Breast epithelium (tissue), 4 donors: Measurements from ENCODE around the gene FCHSD2. TPM values are rescaled to one million over a fixed set of nuclear protein-coding genes. Genes with fewer than 3 reads are reported as not detected.
A peak's percentile ranks its signal among the peaks of the same experiment; 100 is the strongest.

Source experiments
- DNase-seq, 2 donors: peaks; one replicate each; pipeline ENCODE4 v3.0.0-alpha.2; 2019; ENCODE audit warnings: low spot score in 2 of 2
- H3K27ac ChIP-seq, 2 donors: fragments of 200-600 bp; sonication (generic) in 1 of 2; one replicate each; pipeline ENCODE4 v1.5.1; 2016 to 2019; ENCODE audit warnings: mild to moderate bottlenecking in 1 of 2
- H3K27me3 ChIP-seq, 2 donors: fragments of 200-600 bp; sonication (generic) in 1 of 2; one replicate each; pipeline versions ENCODE4 v1.5.1 to v1.6.0; 2017 to 2019; ENCODE audit warnings: control low read depth in 1 of 2, mild to moderate bottlenecking in 1 of 2
- H3K36me3 ChIP-seq: fragments of 200-600 bp; one replicate; pipeline ENCODE4 v1.5.1; 2019
- H3K4me1 ChIP-seq, 2 donors: fragments of 200-600 bp; sonication (generic); one replicate each; pipeline ENCODE4 v1.5.1; 2016 to 2019; ENCODE audit warnings: control low read depth in 1 of 2
- H3K4me3 ChIP-seq, 3 donors: fragments of 200-600 bp; sonication (generic); 1 replicate in 2 of 3; 2 replicates in 1 of 3; pipeline ENCODE4 v1.5.1; 2016 to 2019; ENCODE audit warnings: mild to moderate bottlenecking in 3 of 3, moderate library complexity in 2 of 3
- H3K9me3 ChIP-seq, 2 donors: fragments of 200-600 bp; sonication (generic) in 1 of 2; one replicate each; pipeline ENCODE4 v1.5.1; 2016 to 2019; ENCODE audit warnings: control low read depth in 1 of 2
- POLR2A ChIP-seq: fragments of 450-650 bp; IDR thresholded peaks from one replicate; pipeline ENCODE4 v1.6.1; 2016; ENCODE audit warnings: antibody characterized with exemption, mild to moderate bottlenecking, moderate library complexity
- POLR2AphosphoS5 ChIP-seq, 3 donors: sonication (generic); formaldehyde crosslinking; IDR thresholded peaks; one replicate each; pipeline ENCODE4 v1.6.1; 2017; ENCODE audit warnings: antibody characterized with exemption in 3 of 3
- intact Hi-C: fragments of 100-400 bp; cut with DNase I; formaldehyde crosslinking; loops from one replicate; pipeline ENCODE4 v1.15.1; 2023; ENCODE audit warnings: low total_unique reads
- total RNA-seq, 3 donors: library from RNA; depleted of rRNA; stranded (reverse); fragments of >200 nt; gene quantifications; one replicate each; pipeline ENCODE4 v1.1.0, GENCODE V29; 2016
- TF ChIP-seq, protein P1 (sequence below), 3 donors: fragments of 450-650 bp; IDR thresholded peaks; one replicate each; pipeline ENCODE4 v1.5.1; 2016 to 2017; ENCODE audit warnings: antibody characterized with exemption in 3 of 3, mild to moderate bottlenecking in 3 of 3, moderate library complexity in 3 of 3

FCHSD2 gene
- total RNA-seq, 3 donors from 2014 or later: 15.5 to 23.4 (median 19.0) TPM

GRCh38 chr11:73188301-73188700, 46.2 kb upstream of the FCHSD2 start:
- peak in 1 of 2 donors; percentile 43 for DNase-seq
- H3K4me3 ChIP-seq: no peak overlapping the region
- no peaks in the 10 kb centered on the region for H3K4me1 ChIP-seq
- H3K9me3 ChIP-seq: no peaks in the 10 kb centered on the region
- intact Hi-C loops: no loop called here
- H3K27me3 ChIP-seq: no peaks in the 10 kb centered on the region
- TF ChIP-seq, protein P1, sequence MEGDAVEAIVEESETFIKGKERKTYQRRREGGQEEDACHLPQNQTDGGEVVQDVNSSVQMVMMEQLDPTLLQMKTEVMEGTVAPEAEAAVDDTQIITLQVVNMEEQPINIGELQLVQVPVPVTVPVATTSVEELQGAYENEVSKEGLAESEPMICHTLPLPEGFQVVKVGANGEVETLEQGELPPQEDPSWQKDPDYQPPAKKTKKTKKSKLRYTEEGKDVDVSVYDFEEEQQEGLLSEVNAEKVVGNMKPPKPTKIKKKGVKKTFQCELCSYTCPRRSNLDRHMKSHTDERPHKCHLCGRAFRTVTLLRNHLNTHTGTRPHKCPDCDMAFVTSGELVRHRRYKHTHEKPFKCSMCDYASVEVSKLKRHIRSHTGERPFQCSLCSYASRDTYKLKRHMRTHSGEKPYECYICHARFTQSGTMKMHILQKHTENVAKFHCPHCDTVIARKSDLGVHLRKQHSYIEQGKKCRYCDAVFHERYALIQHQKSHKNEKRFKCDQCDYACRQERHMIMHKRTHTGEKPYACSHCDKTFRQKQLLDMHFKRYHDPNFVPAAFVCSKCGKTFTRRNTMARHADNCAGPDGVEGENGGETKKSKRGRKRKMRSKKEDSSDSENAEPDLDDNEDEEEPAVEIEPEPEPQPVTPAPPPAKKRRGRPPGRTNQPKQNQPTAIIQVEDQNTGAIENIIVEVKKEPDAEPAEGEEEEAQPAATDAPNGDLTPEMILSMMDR (IDR thresholded peaks at IDR 0.05): no peak
- TF ChIP-seq POLR2A: no peak
- no peak for TF ChIP-seq POLR2AphosphoS5 (IDR thresholded peaks at IDR 0.05)
- no peaks in the 10 kb centered on the region for H3K36me3 ChIP-seq
- H3K27ac ChIP-seq: no peak overlapping the region

DNA sequence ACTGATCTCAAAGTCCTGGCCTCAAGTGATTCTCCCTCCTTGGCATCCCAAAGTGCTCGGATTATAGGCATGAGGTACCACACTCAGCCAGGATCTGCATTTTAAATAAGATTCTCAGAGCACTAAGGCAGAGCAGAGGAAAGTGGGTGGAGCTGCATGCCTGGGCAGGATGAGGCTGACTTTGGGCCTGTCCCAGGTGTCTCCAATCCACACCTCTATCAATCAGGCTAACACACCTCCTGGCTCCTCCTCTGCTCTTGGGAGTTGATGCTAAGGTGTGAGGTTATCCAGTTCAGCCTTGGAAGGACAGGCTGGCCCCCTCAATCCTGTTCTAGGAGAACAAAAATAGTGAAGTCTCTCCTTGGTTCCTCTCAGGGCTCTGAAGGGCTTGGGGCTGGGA, 45.7 kb upstream of the FCHSD2 start:
- Histone ChIP-seq H3K27ac (no peak overlapping the region), H3K9me3 (no peaks in the 10 kb centered on the region), H3K4me3 (no peak overlapping the region), H3K36me3 (no peaks in the 10 kb centered on the region), H3K4me1 (no peaks in the 10 kb centered on the region), H3K27me3 (no peaks in the 10 kb centered on the region)
- intact Hi-C loops: no loop called here
- TF ChIP-seq POLR2A (no peak), POLR2AphosphoS5 (IDR thresholded peaks at IDR 0.05) (no peak)
- TF ChIP-seq, protein P1 (IDR thresholded peaks at IDR 0.05): no peak
- peak in 1 of 2 donors; percentile 1 for DNase-seq

DNA sequence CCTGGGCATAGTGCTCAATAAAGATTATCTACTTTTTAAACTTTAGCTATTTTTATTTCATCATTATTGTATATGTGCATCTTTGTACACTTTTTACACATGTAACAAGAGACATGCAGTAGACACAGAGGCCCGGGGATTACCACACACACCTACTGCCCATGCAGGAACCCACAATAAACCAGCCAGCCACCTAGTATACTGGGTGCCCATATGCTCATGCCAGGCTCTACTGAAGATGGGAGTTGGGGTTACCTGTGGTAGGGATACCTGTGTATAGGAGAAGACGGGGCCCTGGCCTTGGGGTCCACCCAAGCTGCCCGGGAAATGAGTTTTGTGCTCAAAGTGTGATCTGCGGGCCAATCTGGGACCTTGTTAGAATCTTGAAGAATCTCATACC, 44.8 kb upstream of the FCHSD2 start:
- Histone ChIP-seq H3K9me3 (no peaks in the 10 kb centered on the region), H3K4me3 (no peak overlapping the region), H3K27me3 (no peaks in the 10 kb centered on the region), H3K27ac (no peak overlapping the region), H3K36me3 (no peaks in the 10 kb centered on the region), H3K4me1 (no peaks in the 10 kb centered on the region)
- DNase-seq: peak in 1 of 2 donors; percentile 17
- intact Hi-C loops: no loop called here
- TF ChIP-seq, protein P1 (IDR thresholded peaks at IDR 0.05): no peak
- TF ChIP-seq POLR2AphosphoS5 (IDR thresholded peaks at IDR 0.05): no peak
- no peak for TF ChIP-seq POLR2A

- H3K27me3 ChIP-seq: no peaks in the 10 kb centered on the region
- H3K9me3 ChIP-seq: no peaks in the 10 kb centered on the region
- H3K36me3 ChIP-seq: no peaks in the 10 kb centered on the region
- intact Hi-C loops: no loop called here
- H3K4me1 ChIP-seq: no peaks in the 10 kb centered on the region
- DNase-seq: no peak
- no peak overlapping the region for H3K4me3 ChIP-seq
- TF ChIP-seq POLR2A (no peak), POLR2AphosphoS5 (IDR thresholded peaks at IDR 0.05) (no peak)
- TF ChIP-seq, protein P1 (IDR thresholded peaks at IDR 0.05): no peak
- H3K27ac ChIP-seq: peak overlapping the region in 1 of 2 donors; percentile 34
Measured at GRCh38 chr11:73186294-73186850, 44.3 kb upstream of the FCHSD2 start.

- no peaks in the 10 kb centered on the region for H3K4me1 ChIP-seq
- no peak for TF ChIP-seq POLR2AphosphoS5 (IDR thresholded peaks at IDR 0.05)
- TF ChIP-seq, protein P1 (IDR thresholded peaks at IDR 0.05): no peak
- no peak for TF ChIP-seq POLR2A
- peak in 1 of 2 donors; percentile 52 for DNase-seq
- H3K27me3 ChIP-seq: no peaks in the 10 kb centered on the region
- no peaks in the 10 kb centered on the region for H3K9me3 ChIP-seq
- intact Hi-C loops: no loop called here
- peak overlapping the region in 1 of 2 donors; percentile 34 for H3K27ac ChIP-seq
- no peaks in the 10 kb centered on the region for H3K36me3 ChIP-seq
- no peak overlapping the region for H3K4me3 ChIP-seq
Measured at GRCh38 chr11:73185680-73186293, 43.7 kb upstream of the FCHSD2 start.
